HG02973 (cell line): ENCODE measurements around the gene STEAP1.
"Not testable (repeated sequence)": the region's sequence is repeated elsewhere in the genome, so short reads cannot be mapped to it uniquely, and the experiment has no call there.

ENCODE experiments used
- ATAC-seq: cut with Tn5 transposase; IDR thresholded peaks from one replicate; pipeline ENCODE4 v1.9.1; 2021; ENCODE audit warnings: moderate library complexity; ENCODE audit not compliant: unreplicated experiment

STEAP1 gene

DNA sequence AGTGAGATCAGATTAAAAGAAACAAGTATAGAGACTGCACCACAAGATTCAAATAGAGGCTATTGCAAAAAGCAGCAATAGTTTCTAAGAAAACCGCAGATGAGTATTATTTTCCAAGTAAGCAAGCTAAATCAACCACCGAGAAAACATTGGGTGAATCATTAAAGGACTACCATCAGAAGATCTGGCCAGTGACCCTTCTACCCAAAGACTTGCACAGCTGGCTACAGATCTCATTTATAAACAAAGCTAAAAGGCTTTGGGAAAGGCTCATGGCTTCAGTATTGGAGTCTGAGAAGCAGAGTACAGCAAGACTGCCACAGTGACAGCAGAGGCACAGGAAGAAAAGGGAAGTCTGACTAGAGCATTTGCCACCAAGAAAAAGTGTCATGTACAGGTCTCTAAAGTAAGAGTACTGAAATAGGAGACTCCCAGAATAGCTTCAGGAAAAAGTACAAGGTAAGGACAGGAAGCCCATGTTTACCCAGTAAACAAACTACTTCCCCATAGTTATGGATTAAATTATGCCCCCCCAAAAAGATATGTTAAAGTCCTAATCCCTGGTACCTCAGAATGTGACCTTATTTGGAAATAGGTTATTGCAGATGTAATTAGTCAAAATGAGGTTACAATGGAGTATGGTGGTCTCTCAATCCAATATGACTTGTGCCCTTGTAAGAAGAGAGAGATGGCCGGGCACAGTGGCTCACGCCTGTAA, 19.0 kb downstream of the STEAP1 start:
- peak; percentile 86 for ATAC-seq

DNA sequence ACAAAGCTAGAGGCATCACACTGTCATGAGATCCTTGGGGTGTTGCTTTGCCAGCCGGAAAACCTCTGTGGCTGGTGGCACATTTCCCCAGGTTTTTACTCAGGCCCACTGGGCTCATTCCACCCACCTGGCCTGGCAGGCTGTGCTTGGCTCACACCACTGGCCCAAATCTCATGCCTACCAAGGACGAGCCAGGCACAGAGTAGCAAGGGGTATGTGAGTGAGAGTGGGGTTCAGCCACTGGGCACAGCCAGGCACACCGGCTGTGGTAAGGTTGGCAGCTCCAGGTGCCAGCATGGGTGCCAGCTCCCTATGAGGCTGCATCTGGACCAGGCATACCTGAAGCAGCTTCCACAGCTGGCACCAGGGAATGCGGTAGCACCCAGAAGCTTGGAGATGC, 21.4 kb downstream of the STEAP1 start:
- ATAC-seq, result no peak

GRCh38 chr7:90176195-90176594, 21.9 kb downstream of the STEAP1 start:
- ATAC-seq, result no peak

- ATAC-seq, result no peak
Measured at GRCh38 chr7:90178166-90178565, 23.9 kb downstream of the STEAP1 start.

GRCh38 chr7:90178679-90179278, 24.5 kb downstream of the STEAP1 start:
- peak; percentile 100 for ATAC-seq

DNA sequence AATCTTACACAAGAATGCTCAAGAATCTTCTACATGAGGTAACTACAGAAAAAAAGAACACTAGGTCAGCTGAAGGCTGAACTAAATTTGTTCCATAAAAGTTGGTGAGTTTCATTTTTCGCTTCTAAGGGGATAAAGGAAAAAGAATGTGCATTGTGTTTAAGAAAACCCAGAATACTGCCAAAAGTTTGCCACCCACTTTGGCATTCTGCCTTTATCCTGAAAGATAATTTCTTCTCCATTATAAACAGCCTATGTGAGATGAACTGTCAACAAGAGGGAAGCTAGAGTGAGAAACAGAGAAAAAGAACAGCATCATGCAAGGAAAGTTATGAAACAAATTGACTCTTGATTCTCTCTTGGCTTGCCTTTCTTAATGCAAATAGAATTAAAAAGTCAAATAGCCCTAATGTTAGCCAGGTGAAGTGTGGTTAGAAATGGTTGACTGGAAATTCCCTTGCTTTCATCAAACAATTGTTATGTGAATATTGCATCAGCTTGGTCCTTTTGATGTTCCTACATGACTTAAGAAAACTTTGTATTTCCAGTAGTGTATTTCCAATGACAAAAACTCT, 25.8 kb downstream of the STEAP1 start:
- no peak for ATAC-seq

DNA sequence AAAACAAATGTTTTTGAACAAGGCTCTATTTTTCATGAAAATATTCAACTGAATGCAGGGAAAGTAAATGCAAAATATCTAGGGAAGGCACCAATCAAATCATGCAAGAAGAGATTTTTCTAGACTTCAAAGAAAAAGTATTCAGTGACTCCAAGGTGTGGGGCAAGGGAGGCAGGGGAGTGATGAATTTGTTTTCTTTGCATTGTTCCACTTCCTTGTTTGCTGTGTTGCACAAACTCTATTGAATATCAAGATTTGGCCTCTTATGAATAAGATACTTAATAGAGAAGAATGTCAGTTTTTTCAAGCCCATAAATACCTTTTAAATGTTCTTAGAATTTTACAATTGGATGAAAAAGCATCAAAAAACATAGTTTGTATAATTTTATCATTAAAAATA, 26.4 kb downstream of the STEAP1 start:
- ATAC-seq, result no peak

- no peak for ATAC-seq
Measured at GRCh38 chr7:90181485-90181884, 27.2 kb downstream of the STEAP1 start.

DNA sequence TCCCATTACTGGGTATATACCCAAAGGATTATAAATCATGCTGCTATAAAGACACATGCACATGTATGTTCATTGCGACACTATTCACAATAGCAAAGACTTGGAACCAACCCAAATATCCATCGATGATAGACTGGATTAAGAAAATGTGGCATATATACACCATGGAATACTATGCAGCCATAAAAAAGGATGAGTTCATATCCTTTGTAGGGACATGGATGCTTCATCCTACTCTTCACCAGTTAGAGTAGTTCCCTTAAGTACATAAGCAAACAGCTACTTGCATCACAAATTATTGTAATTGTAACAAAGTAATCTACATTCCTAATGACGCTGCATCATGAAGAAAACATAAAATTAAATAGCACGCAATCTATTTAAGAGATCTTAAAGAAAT, 32.0 kb downstream of the STEAP1 start:
- ATAC-seq, result not testable (repeated sequence)

DNA sequence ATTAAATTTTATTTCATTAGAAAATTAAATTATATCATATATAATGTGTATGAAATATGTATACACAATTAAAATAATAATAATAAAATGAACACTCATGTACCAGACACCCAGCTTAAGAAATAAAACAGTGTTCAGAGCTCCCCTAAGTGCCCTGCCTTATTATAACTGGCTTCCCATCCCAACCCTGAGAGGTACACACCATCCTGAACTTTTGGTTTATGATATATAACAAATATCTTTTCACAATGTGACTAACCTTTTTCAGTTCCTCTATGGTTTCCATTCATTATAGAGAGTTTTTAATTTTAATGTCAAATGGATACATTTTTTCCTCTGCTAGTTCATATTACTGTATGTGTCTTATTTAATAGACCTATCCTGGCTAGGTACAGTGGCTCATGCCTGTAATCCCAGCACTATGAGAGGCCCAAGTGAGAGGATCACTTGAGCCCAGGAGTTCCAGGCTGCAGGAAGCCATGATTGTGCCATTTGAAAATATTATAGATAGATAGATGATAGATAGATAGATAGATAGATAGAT, 33.3 kb downstream of the STEAP1 start:
- ATAC-seq, result no peak

DNA sequence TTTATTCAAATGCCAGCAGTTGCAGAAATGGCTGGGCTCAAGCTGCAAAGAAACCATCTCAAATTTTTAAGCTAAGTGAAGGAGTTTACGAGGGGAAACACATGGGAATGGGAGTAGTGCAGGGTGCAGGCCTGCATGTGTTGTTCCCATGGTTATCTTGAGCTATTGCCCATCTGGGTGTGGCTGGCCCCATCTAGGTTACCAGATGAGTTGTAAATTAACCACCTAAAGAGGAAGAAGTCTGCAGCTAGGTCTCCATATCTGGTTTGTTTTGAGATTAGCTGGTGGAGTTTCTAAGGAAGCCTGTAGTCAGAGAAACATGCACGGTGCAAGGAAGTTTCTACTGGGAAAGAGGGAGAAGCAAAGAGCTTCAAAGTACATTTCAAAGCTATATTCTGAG, 34.0 kb downstream of the STEAP1 start:
- peak; percentile 92 for ATAC-seq

DNA sequence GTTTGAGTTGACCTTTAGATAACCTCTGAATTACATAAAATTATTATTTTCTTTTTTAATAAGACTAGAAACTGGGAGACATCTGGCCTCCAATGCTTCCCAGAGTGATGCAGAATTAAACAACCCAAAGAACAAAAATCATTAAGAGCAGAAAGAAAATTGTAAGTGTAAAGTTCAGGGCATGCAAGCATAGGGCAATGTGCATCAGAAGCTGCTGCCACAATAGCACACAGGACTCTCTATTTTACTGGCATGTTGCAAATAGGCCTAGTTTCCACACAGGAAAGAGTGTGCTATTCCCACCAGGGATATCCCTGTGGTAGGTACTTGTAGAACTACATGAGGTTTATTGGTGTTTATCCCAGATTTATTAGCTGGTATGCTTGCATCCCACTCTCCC, 36.7 kb downstream of the STEAP1 start:
- no peak for ATAC-seq

GRCh38 chr7:90191648-90192047, 37.4 kb downstream of the STEAP1 start:
- ATAC-seq, result no peak

GRCh38 chr7:90192876-90193750, 38.8 kb downstream of the STEAP1 start:
- no peak for ATAC-seq

GRCh38 chr7:90194911-90195809, 40.9 kb downstream of the STEAP1 start:
- no peak for ATAC-seq

GRCh38 chr7:90201500-90202195, 47.4 kb downstream of the STEAP1 start:
- ATAC-seq, result no peak

GRCh38 chr7:90207956-90208355, 53.7 kb downstream of the STEAP1 start:
- ATAC-seq, result no peak

- no peak for ATAC-seq
Measured at GRCh38 chr7:90209776-90210175, 55.5 kb downstream of the STEAP1 start.

- ATAC-seq, result no peak
Measured at GRCh38 chr7:90210475-90210874, 56.2 kb downstream of the STEAP1 start.

- ATAC-seq, result no peak
Measured at GRCh38 chr7:90210981-90211380, 56.7 kb downstream of the STEAP1 start.
